Measurements from ENCODE around the gene MEI1.
"Not testable (repeated sequence)": the region's sequence is repeated elsewhere in the genome, so short reads cannot be mapped to it uniquely, and the experiment has no call there.

MEI1 gene, protein sequence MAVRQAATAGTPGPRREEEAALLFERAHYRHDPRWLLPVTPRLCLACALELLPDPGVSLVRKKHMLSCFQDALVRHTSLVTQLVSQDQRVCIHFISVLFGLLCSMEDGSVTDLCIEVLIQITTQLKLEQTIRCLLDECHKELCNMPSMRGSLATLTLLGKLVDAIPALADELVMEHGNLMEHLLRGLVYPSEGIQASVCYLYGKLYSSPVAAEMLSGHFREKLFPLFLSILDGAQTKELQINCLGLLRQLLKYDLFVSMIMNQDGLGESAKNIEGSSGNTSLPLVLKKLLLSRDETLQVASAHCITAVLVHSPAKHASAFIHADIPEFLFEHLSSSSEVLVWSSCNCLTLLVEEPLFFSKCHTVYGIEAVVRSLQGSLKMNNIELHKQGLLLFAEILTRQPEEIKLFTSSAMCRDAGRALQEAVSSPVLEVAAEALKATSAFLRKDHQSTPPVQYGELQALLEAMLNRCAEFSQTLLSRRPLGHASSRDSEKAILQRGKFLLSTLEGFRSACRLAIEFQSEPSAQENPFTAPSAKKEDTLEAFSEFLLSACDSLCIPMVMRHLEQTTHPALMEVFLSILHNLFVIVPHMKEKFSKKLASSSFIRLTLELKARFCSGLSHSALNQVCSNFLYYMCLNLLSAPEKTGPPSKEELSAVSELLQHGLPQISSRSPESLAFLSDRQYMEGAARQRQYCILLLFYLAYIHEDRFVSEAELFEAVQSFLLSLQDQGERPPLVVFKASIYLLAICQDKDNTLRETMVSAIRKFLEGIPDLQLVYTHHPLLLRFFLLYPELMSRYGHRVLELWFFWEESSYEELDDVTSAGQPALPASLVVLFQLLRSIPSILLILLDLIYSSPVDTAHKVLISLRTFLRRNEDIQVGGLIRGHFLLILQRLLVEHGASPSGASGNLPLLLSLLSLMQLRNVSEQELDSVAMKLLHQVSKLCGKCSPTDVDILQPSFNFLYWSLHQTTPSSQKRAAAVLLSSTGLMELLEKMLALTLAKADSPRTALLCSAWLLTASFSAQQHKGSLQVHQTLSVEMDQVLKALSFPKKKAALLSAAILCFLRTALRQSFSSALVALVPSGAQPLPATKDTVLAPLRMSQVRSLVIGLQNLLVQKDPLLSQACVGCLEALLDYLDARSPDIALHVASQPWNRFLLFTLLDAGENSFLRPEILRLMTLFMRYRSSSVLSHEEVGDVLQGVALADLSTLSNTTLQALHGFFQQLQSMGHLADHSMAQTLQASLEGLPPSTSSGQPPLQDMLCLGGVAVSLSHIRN

DNA sequence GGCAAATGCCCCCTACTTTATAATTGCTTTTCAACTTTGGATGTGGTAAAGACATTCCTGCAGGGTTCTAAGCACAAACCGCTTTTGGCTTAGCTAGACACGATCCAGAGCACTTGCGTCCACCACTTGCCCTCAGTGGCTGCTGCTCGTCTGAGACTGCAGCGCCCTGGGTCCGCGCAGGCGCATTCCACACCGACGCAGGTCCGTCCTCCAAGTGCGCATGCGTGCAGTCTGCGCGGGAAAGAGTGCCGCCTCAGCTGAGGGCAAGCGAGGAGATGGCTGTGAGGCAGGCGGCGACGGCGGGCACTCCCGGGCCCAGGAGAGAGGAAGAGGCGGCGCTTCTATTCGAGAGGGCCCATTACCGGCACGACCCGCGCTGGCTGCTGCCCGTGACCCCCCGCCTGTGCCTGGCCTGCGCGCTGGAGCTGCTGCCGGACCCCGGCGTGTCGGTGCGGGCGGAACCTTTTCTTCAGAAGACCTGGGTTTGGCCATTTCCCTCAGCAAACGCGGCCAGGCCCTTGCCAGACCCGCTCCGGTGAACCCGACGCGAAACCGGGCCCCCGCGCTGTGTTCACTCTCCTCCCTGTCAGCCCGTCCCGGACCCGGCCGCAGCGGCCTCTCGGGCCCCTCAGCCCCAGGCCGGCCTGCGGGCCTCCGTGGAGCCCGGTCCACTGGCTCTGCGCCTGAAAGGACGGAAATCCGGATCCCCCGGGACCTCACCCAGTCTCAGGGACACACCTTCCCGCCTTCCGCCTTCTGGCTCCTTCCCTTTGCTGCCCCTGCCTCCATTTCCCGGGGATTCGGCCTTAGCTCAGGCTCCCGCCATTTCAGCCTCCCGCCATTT lies at the start of gene MEI1:
TSS of gene MEI1 (plus strand) at position 240 of the 844 bp plus-strand sequence. CDS start at position 276, 36 bp downstream.
- DNase-seq, result peak; percentile 75 to 91 (median 89)

DNA sequence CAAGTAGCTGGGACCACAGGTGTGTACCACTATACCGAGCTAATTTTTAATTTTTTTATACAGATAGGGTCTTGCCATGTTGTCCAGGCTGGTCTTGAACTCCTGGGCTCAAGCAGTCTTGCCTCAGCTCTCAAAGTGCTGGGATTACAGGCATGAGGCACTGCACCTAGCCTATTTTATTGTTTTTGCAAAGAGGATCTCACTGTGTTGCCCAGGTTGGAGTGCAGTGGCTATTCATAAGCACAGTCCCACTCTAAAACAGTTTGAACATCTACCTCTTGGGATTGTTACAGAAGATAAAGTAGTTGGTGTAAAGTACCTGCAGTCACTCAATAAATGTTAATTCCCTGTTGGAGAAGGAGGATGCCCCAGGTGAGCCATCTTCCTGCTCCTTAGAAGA lies 49.1 kb upstream of the MEI1 start:
- no peak for DNase-seq

DNA sequence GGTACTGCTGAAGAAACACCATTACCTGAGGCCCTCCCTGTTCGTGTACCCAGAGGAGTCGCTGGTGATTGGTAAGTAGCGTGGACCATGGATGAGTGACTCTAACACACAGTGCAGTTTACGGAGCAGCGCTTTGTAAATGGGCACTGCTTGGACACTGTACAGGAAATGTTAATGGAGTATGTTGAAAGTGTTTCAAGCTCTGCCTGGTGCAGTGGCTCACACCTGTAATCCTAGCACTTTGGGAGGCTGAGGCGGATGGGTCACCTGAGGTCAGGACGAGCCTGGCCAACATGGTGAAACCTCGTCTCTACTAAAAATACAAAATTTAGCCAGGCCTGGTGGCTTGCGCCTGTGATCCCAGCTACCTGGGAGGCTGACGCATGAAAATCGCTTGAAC lies 48.5 kb upstream of the MEI1 start:
- DNase-seq, result no peak

DNA sequence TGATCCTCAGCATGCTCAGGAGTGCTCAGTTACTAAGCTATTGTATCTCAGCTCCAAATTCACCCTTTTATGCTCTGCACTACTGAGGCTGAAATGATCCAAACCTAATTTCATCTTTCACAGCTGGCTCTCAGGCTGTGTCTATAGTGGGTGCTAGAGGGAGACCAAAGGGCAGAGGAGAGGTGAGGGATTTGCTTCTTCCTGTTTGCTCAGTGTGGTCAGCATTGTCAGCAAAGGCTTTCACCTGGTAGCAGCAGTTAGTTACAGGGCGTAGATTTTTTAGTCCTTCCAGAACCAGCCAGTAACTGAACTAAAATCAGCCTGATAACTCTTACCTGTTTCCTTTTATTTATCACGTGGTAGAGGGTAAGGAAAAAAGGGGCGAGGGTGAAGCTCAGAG lies 45.0 kb upstream of the MEI1 start:
- DNase-seq, result no peak

DNA sequence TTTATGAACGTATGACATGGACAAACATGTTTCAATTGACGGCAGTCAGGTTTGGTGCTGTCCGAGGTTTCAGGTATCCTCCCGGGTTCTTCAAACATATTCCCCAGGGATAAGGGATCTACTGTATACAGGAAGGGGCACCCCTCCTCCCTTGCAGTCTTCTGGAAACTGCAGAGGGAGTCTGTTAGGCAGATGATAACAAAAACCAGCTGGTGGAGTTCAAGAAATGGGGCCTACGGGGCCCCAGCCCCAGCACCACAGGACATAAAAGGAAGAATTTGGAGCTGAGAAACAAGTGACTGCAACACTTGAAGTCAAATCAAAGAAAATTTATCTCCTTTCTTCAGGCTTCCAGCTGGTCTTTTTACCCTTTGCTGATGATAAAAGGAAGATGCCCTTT lies 42.7 kb upstream of the MEI1 start:
- DNase-seq, result no peak

DNA sequence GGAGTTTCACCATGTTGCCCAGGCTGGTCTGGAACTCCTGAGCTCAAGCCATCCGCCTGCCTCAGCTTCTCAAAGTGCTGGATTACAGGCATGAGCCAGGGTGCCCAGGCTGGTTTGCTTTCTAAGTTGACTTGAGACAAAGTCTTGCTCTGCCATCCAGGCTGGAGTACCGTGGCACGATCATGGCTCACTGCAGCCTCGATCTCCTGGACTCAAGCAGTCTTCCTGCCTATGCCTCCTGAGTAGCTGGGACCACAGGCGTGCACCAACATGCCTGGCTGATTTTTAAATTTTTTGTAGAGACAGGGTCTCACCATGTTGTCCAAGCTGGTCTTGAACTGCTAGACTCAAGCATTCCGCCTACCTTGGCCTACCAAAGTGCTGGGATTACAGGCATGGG lies 41.6 kb upstream of the MEI1 start:
- no peak for DNase-seq

DNA sequence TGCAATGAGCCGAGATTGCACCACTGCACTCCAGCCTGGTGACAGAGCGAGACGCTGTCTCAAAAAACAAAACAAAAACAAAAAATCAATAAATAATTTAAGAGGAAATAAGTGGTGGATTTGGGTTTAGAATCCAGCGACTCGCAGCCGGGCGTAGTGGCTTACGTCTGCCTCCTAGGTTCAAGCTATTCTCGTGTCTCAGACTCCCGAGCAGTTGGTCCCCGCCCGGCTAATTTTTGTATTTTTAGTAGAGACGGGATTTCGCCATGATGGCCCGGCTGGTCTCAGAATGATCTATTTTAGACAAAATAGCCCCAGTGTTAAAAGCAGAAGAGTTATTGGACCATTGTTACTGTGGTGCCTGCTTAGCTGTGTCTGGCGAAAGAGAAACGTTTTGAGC lies 40.4 kb upstream of the MEI1 start:
- no peak for DNase-seq

DNA sequence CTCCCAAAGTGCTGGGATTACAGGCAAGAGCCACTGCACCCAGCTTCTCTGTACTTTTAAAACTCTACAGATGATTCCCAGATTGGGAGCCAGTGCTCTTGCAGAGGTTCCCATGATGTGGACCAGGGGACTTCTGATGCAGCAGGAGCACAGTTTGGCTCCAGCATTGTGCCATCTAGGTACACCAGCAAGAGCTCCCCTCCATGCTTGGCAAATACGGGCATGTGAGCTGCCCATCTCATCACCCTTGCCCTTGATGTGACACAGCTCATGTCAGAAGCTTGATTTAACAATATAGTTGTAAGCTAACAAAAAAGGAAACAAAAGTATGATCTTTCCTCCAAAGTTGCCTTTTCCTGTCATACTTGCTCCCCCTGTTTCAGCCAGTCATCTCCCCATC lies 39.4 kb upstream of the MEI1 start:
- DNase-seq, result no peak

DNA sequence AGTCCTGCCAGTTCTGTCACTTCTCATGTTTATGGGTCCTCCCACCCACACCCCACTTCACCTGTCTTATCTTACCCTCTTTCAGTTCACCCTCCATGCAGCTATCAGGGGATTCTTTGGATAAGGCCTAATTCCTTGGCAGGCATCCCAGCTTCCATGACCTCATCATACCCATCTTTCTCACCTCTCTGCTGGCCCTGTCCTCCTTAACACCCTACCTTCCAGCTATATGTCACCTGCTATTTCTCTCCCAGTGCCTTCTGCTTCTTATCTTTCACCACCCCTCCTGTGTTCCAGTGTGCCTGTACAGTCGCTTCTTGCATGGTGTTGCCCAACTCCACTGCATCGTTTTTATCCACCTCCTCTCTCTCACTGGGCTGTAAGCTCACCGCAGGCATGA lies 38.9 kb upstream of the MEI1 start:
- DNase-seq, result no peak

DNA sequence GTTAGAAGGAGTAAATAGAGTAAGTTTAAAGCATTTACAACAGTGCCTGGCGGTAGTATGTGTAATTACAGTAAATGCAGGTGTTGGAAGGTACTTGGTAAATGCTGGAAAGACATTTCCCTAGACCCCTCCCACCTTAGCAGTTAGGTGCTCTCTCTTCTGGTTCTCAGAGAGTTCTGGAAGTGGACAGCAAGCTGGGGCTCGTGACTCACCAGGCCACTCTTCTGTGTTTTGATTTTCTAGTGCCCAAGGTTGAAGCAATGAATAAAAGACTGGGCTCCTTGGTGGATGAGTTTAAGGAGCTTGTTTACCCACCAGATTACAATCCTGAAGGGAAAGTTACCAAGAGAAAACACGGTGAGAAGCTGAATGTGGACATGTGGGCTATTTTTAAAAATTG lies 38.2 kb upstream of the MEI1 start:
- DNase-seq, result no peak

DNA sequence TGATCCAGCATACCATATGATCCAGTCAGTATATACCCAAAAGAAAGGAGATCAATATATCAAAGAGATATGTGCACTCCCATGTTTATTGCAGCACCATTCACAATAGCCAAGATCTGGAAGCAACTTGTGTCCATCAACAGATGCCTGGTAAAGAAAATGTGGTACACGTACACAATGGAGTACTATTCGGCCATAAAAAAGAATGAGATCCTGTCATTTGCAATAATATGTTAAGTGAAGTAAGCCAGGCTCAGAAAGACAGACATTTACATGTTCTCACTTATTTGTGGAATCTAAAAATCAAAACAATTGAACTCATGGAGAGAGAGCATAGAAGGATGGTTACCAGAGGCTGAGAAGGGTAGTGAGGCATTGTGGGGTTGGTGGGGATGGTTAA lies 37.6 kb upstream of the MEI1 start:
- DNase-seq, result no peak

DNA sequence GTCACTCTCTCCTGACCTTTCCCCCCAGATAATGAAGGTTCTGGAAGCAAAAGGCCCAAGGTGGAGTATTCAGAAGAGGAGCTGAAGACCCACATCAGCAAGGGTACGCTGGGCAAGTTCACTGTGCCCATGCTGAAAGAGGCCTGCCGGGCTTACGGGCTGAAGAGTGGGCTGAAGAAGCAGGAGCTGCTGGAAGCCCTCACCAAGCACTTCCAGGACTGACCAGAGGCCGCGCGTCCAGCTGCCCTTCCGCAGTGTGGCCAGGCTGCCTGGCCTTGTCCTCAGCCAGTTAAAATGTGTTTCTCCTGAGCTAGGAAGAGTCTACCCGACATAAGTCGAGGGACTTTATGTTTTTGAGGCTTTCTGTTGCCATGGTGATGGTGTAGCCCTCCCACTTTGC lies 35.7 kb upstream of the MEI1 start:
- DNase-seq, result not testable (repeated sequence)

DNA sequence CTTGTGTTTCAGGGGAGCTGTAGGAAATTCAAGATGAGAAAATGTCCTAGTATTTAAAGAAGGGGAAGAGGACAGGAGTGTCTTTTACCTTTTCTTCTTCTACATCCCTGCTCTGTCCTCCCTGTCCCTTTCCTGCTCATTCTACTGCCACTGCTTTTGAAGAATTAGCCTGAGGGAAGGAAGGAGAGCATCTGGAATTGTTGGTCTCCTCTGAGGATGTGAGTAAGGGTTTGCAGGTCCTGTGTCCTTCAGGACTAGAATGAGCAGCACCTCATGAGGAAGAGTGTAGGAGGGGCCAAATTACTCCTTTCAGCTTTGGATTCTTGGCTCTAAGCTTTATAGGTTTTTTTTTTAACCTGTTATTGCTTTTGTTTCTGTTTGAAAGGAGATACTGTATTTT lies 34.8 kb upstream of the MEI1 start:
- DNase-seq, result no peak

DNA sequence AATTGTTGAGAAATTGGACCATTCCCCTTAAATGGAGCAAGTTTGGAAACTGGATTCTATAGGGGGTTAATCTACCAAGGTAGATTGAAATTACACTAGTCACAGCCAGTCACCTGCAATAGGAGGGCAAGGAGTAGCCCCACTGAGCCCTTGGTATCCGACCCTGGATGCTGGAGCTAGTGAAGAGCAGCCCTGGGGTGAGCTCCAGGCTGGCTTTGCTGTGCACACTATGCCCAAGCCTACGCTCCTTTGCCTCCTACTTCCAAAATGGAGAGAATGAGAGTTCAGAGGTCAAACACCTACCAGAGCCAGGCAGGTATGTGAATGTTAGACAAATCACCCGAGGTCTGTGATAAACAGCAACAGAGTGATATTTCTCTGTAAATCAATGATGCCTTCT lies 34.4 kb upstream of the MEI1 start:
- no peak for DNase-seq

DNA sequence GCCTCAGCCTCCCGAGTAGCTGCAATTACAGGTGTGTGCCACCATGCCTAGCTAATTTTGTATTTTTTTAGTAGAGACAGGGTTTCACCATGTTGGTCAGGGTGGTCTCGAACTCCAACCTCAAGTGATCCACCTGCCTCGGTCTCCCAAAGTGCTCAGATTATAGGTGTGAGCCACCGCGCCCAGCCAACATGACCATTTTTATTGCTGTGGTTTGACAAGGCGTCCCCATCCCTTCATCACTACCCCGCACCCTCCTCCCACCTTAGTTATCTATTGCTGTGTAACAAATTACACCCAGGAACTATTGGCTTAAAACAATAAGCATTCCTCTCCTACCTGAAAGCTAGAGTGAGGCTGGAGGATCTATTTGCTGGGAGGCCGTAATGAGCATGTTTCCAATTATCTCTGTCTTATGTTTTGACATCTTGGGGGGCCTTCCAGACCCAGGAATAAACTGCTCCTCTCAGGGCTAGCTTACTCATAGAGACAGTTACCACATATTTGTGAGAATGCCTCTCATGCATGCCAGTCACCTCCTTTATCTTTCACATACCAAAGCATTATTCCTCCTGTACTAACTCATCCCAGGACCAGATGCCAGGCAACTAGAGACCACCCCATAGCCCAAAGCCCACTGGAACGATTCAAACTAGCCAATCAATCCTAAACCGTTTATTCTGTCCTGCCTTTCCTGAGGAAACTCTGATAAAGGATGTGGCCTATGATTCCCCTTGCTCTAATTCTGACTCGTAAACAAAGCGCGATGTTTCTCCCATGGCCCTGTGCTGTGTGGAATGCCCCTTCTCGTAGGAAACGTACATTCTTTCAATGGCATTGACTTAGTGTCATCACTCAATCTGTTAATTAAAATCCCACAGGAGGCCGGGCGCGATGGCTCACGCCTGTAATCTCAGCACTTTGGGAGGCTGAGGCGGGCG lies 30.1 kb upstream of the MEI1 start:
- no peak for DNase-seq

DNA sequence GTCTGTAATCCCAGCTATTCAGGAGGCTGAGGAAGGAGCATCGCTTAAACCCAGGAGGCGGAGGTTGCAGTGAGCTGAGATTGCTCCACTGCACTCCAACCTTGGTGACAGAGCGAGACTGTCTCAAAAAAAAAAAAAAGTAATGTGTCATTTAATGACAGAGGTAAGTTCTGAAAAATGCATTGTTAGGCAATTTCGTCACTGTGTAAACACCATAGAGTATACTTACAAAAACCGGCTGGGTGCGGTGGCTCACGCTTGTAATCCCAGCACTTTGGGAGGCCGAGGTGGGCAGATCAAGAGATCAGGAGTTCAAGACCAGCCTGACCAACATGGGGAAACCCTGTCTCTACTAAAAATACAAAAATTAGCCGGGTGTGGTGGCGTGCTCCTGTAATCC lies 27.2 kb upstream of the MEI1 start:
- DNase-seq, result not testable (repeated sequence)

DNA sequence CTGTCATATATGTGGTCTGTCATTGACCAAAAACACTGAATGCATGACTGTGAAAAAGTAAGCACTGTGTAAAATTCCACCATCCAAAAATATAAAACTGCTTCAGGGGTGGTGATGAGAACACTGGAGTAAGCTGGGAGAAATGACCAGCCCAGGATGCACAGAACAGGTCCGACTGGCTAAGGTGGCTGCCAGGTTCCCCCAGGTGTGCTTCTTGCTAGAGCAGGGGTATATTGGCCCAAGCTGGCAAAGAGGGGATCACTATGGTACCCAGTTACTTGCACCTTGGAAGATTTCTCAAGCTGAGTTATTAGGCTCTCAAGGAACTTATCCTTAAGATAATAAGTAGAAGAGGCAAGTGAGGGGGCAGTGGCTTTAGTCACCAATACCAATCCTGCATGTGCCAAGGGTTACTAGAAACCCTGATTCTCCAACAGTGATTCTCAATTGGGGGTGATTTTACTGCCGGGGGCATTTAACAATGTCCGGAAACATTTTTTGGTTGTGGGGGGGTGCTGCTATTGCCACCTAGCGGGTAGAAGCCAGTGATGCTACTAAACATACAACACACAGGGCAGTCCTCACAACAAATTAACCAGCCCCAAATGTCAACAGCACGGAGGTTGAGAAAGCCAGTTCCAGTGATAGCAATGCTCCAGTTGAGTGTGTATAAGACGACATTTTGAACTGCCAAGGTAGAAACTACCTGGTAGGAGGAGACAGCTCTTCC lies 26.4 kb upstream of the MEI1 start:
- DNase-seq, result no peak

DNA sequence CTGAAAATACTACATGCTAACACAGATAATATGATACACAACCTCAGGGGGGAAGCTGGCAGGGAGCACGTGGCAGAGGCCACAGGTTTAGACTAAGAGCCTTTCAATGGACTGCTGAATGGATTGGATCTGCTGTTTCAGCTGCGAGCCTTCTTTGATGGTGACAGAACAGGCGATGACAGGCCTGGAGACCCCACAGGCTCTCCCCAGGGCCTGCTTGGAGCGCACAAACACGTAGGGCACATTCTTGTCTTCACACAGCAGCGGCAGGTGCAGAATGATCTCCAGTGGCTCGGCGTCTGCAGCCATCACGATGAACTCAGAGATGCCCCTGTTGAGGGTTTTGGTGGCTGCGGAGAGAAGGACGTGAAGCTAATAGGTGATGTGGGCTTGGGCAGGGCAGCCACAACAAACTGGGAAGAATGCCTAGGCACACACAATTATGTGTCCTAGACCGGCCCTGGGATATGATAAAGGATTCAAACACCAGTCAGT lies 24.4 kb upstream of the MEI1 start:
- DNase-seq, result no peak

DNA sequence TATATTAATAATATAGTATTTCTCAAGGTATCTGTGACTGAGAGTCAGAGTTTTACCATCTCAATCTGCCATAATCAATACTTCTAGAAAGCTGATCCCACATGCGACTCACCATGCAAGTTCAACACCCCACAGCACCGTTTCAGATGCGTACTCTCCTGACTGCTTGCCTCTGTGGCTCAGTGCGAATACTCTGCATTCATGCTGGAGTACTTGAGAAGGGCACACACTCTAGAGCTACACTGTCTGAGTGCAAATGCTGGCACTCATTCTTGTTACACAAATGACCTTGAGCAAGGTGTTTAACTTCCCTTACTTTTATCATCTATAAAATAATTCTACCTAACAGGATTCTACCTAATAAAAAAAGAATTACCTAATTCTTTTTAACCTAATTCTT lies 23.2 kb upstream of the MEI1 start:
- DNase-seq, result no peak

DNA sequence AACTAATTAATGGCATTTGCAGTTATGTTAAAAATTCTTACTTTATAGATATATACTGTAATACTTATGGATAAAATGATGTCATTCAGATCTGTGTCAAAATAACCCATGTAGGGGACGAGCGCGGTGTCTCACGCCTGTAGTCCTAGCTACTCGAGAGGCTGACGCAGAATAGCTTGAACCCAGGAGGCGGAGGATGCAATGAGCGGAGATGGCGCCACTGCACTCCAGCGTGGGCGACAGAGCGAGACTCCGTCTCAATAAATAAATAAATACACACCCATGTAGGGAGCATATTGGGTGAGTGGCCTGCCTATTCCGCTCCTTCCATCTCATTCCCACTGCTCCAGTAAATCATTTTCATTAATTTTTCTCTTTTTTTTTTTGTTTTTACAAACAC lies 17.7 kb upstream of the MEI1 start:
- DNase-seq, result peak in 2 of 6 experiments; percentile 3 to 36
